ENCODE data around the gene RGS9BP. TPM values are rescaled to one million over a fixed set of nuclear protein-coding genes. Genes with fewer than 3 reads are reported as not detected.
A peak's percentile ranks its signal among the peaks of the same experiment; 100 is the strongest.

The RGS9BP gene
- total and polyA plus RNA-seq, 2 of the 13 experiments (the other 11 are each of a cell fraction or from before 2014, with no cell fraction given), result 0.01 TPM; not detected in 1

- TF ChIP-seq NFE2 (CRISPR knock-in tag; IDR thresholded peaks at IDR 0.05) (no peak), ZNF362 (CRISPR knock-in tag; IDR thresholded peaks at IDR 0.05; ENCODE audit: borderline replicate concordance) (no peak), SALL2 (CRISPR knock-in tag; IDR thresholded peaks at IDR 0.05) (0 out of 2 replicates have a peak, but pooled peaks have one; percentile 48), AKNA (CRISPR knock-in tag; IDR thresholded peaks at IDR 0.05; ENCODE audit: borderline replicate concordance) (no peak), ZNF766 (CRISPR knock-in tag; IDR thresholded peaks at IDR 0.05; ENCODE audit: borderline replicate concordance) (no peak), MLXIP (CRISPR knock-in tag; IDR thresholded peaks at IDR 0.05; ENCODE audit: borderline replicate concordance) (no peak), BRF2 (CRISPR knock-in tag; IDR thresholded peaks at IDR 0.05) (no peak), ZSCAN31 (CRISPR knock-in tag; IDR thresholded peaks at IDR 0.05; ENCODE audit: low read depth) (no peak), RFX1 (IDR thresholded peaks at IDR 0.05) (no peak), XRCC5 (optimal IDR thresholded peaks at IDR 0.05; ENCODE audit: low read length) (peak; percentile 20), ZNF430 (CRISPR knock-in tag; IDR thresholded peaks at IDR 0.05) (0 out of 2 replicates have a peak, but pooled peaks have one; percentile 1), JUND (CRISPR knock-in tag; IDR thresholded peaks at IDR 0.05) (no peak), ZSCAN5A (CRISPR knock-in tag; IDR thresholded peaks at IDR 0.05; ENCODE audit: borderline replicate concordance) (no peak), TARDBP (CRISPR knock-in tag; IDR thresholded peaks at IDR 0.05) (peak; percentile 68; the same call in 1 of the 2 replicates), ZNF639 (CRISPR knock-in tag; conservative IDR thresholded peaks at IDR 0.05) (no peak), ZNF782 (CRISPR knock-in tag; IDR thresholded peaks at IDR 0.05; ENCODE audit: borderline replicate concordance) (no peak)
Observed at GRCh38 chr19:32691291-32691951, 15.8 kb downstream of the RGS9BP start, which contains the start of gene NUDT19 (continued).

Measured in HepG2 (cell line).